Stimulated activated CD4-positive, alpha-beta T cell treated with anti-CD3 and anti-CD28 coated beads, Interleukin-12 subunit alpha, Interleukin-12 subunit beta, amount 100 ng/mL, for 4 hours (primary cell): ENCODE measurements around the gene HOXC4.
"Not testable (repeated sequence)": the region's sequence is repeated elsewhere in the genome, so short reads cannot be mapped to it uniquely, and the experiment has no call there.

Experiments used
- DNase-seq: peaks from one replicate; pipeline ENCODE4 v3.0.0-alpha.2; 2020

The HOXC4 gene

DNA sequence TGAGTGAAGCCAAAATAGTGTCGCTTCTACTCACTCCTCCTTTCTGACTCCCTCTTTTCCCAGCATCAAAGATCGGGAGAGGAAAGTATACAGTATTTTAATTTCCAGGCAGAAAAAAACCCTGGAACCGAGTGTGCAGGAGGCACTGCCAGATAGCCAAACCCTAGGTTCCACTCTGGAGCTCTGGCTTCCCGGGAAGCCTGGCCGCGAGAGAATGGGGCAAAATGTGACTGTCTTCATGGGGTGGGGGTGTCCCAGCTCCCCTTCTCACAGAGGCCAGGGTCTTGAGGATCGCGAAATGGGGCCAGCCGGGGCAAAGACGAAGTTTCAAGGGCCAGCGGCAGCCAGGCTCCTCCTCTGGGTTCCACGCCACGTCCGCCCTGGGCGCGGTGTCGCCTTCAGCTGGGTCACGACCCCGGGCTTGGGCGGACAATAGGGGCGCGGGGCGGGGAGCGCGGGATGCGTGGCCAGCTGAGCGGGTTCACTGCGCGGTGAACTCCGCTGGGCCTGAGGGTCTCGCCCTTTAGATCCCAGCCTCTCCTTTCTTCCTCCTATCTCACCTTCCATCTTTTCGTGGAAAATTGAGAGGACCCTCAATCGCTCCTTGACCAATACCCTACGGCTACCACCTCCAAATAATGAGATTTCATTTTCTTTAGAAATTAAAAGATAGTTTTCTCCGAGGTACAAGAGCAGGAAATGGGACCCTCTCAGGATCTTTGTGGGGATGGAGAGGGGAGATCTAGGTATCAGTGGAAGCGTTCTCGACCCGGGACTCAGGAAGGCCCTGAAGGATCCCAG is 6.7 kb downstream of the HOXC4 start:
- DNase-seq: no peak

DNA sequence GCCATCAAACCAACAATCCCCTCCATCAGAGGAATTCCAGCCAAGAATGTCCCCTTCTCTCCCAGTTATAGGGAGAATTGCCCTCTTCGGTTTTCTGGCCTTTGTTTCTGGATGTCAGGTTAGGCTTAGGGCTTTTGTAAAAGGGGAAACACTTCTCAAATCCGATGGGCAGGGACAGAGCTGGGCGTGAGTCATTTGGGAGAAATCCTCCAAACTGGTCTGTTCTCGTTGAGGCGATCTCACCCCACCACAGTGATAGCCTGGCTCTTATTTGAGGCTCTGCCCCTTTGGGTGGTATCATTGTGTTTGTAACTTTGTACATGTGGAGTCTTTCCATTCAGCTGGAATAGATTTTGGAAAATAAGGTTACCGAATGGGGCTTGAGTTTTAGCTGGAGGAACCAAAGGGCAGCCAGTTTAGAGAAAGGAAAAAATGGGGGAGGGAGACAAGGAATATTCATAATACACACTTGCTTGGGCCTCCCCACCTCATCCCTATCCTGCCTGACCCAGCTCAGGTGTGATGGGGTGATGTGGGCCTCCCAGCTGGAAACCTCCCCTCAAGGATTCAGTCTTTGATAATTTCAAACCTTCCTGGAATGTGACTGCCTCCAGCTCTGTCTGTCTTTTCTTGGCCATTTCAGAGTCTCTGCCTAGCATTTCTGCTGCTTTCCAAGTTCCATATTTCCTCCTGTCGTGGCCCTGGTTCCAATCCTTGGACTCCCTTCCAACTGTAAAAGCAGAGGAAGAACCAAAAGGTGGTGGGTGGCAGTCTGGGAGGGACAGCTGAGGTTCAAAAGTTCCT is 7.5 kb downstream of the HOXC4 start:
- DNase-seq: no peak

DNA sequence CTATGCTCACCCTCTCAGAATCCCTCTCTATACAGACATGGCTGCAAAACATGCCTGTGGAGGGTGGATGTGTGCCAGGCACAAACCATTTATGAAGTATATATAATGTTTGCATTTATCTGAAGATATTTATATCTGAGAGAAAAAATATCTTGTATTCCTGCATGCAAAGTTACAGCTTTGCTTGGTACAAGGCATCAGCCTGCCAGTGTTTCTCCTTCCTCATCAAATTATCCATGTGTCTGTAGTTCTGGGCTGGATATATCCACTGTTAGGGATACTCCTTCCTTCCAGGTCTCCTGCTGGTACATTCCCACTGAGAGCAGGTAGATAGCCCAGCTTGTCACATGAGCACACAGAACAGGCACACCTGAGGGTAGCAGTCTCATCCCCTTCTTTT is 12.0 kb downstream of the HOXC4 start:
- no peak for DNase-seq

DNA sequence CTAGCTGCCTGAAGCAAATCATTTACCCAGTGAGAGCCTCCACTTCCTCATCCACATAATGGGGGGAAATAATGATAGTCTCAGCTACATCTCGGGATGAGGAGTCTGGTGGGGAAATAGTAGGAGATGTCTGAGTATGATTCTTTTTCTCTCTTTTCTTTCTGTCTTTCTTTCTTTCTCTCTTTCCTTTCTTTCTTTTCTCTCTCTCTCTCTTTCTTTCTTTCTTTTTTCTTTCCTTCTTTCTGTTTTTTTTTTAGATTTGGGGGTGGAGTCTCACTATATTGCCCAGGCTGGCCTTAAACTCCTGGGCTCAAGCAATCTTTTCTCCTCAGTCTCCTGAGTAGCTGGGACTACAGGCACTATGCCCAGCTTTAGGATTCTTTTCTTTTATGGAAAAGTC is 12.8 kb downstream of the HOXC4 start:
- DNase-seq: no peak

DNA sequence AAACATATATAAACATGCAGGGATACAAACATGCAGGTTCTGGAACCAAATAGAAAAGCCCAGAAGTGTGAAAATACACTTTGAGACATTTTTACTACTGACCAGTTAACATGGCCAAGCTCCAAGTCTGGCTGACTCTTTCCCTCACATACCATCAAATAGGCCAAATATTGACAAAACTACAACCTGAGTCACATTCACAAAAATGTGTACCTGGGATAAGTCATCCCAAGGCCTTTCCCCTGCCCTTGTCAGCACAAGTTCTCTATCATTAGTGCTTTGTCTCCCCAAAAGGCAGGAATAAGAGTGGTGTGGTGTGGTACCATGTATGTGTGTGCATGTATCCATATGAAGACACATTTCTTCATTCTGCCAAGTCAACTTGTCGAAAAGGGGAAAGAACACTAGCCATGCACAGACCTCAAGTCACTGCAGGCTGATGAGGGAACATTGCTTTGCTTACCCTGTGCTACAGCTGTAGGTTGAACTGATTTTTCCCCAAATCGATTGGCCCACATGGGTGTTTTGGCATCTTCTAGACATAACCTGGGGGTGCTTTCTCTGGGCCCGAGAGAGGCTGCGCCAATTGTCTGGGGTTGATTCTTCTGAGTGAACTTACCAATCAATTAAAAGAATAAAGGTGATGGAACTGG is 14.9 kb downstream of the HOXC4 start:
- no peak for DNase-seq

DNA sequence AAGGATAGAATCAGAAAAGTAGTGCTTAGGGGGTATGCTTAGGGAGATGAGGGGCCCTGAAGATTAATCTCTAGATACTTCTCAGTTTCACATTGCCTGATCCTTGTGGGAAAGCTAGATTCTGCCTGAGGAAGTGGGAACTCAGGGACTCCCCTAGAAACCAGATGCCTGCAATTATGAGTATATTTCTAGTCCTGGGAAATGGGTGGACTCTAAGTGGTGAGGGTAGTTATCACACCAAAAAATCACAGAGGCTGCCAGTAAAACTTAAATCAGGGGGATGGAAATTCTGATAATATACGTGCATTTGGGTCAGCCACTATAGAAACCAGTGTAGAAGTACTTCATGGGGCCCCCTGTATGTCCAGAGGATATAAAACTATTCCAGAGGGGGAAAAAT is 18.3 kb downstream of the HOXC4 start:
- no peak for DNase-seq

DNA sequence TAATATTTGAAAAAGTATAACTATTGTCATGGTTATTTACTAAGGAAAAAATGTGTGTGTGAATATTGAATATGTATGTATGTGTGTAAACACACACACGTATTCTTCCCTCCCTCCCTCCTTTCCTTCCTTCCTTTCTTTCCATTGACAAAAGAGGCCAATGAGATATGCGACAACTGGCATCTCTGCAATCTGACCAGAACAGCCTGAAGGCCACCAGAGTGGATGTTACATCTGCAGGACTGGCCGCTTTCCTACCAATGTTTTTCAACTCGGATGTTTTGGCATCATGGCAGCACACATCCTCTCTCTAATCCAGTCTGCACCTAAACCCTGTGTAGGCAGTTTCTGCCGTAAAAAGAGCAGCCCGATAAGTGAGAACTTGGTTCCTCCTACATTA is 20.7 kb downstream of the HOXC4 start:
- DNase-seq: no peak

DNA sequence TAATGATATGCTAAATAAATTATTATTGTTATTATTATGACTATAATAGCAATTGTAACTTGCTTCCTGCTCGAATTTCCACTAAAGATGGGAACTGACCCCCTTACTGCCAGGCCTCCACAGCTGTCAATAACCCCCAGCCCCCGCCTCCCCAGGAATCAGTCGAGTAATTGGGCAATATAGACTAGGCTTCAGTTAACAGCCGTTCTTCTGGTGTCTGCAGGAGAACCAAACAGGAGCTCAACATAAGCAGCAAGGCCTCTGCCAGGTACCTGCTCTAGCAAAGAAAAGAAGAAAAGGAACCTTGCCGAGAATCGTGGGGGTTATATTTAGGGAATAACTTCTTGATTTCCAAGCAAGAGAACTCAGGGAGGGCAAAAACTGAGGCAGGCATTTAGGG is 21.8 kb downstream of the HOXC4 start:
- no peak for DNase-seq

DNA sequence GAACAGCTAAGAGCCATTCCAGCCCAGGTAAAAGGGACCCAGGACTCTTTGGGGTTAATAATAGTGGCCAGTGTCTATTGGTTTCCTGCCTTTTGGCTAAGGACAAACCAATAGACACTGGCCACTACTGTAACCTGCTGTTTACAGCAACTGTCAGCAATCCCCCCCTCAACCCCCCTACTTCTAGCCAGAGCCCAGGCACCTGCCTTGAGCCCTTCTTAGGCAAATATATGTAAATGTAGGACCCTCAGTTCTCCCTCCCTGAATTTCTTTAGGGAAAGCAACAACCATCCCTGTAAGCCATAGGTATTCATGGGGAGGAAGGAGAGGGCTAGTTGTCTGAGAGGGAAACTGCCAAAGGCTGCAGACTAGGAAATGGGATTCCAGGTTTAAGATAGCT is 22.3 kb downstream of the HOXC4 start:
- DNase-seq: no peak

DNA sequence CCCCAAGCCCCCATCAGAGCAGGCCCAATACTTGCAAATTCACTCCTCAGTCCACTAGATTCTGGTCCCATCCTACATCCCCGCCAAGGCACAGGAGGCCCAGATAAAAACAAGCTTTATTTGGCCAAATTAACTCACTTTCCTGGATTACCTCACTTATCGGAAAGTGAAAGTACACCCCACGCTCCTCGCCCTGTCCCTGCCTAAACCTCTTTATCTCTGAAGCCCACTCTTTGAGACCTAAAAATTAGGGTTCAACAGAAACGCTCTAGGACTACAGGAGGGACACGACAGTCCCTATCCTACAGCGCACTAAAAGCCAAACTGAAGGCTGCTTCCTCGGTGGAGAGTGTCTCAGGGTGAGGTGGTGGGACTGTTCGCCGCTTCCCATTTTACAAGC is 24.2 kb downstream of the HOXC4 start:
- not testable (repeated sequence) for DNase-seq

DNA sequence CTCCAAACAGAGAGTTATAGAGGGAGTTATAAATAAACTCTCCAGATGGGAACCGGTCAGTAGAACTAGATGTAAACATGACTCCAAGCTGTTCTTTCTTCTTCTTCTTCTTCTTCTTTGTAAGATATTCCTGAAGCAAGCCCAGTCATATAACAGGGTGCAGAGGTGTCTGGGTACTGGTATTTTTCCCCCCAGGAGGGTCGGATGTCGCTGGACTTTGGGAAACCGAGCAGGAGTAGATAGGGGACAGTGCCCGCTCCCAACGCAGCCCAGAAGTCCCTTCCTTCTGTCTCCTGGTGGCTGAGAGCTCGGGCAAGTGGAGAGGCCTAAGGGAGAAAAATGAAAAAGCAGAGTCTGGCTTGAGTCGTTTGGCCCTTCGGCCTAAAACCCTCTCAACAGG is 25.5 kb downstream of the HOXC4 start:
- DNase-seq: not testable (repeated sequence)

DNA sequence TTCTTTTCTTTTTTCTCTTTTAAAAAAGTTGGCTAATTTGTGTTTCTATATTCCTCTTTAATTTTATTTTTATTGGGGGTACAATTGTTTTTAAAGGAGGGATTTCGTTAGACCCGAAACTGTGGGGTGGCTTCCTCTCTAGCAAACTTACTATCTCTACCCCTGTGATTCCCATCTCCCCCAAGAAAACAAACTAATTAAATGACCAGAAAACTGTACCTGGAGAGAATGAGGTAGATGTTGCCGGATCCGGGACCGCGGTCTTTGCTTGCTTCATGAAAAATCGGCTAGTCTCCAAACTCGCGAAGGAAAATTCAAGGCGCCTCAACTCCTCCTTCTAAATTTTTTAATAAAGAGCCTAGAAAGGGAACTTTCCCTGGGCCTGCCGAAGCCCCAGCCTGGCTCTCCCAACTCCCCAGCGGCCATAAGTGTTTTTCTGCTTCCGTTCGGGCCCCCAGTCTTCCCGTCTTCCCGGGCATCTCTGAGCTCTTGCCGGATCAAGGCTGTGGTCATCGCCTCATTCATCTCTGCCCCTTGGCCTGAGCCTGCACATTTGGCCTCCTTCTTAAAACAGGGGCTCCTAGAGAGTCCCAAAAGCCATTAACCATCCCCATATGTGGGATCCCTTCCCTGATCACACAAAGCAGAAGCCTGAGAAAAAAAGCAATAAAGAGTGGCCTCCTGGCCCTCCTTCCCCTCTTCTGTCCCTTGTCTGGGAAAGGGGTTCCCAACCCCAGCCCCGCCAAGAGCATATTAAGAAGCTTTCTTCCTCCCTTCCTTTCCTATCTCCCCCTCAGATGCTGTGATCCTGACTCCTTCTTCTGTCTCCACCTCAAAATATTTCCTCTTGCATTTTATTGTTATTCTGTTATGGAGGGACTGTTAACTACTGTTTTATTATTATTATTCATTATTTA is 26.6 kb downstream of the HOXC4 start:
- not testable (repeated sequence) for DNase-seq

DNA sequence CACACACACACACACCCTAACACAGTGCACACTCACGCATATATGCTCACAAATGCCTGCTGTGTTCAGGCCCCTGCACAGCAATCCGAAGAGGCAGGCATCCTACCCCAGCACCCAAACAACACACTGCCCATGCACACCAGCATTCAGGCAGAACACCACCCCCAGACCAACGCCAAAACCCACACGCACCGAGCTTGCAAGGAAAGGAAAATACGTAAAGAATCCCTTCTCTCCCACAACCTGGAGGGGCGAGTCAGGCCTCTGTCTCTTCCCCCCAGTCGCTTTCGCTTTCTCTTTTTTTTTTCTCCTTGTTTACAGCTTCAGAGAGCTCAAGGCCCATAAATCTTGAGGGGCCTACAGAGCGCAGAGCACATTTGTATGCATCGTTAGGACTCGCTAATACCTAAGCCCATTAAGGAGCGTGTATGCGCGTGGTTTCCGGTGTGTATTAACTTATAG is 27.4 kb downstream of the HOXC4 start:
- not testable (repeated sequence) for DNase-seq

DNA sequence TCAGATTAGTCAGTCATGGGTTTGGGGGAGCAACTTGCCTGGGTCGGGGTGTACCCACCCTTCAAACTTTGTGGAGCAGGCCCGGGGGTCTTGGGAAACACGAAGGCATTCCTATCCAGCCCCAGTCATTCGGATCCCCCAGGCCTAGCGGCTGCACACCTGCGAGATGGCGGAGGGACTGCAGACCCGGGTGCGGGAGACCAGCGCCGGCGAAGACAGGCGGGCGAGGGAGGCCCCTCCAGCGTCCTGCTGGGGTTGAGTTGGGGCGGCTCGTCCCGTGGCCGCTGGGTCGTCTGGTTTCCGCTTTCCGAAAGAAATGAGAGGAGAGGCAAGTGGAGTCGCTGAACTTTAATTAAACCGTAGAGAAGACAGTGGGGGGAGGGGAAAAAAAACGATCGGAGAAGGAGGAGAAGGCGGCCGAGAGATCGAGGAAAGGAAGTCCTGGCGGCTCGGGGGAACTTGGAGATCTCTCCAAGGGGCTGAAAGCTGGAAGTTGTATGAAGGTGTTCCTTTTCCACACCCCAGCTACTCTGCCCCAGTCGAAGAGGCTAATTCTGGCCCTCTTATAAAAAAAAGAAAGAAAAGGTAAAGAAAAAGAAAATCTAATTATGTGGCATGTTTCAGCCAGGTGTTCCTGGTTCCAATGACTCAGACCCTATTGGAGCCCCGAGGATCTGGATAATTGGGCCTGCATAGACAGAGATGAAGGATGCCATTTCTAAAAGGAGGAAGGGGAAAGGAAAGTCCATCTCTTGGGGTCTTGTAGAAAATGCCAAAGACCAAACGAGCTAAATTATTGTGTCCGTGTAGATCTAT is 28.2 kb downstream of the HOXC4 start:
- DNase-seq: peak; percentile 5

DNA sequence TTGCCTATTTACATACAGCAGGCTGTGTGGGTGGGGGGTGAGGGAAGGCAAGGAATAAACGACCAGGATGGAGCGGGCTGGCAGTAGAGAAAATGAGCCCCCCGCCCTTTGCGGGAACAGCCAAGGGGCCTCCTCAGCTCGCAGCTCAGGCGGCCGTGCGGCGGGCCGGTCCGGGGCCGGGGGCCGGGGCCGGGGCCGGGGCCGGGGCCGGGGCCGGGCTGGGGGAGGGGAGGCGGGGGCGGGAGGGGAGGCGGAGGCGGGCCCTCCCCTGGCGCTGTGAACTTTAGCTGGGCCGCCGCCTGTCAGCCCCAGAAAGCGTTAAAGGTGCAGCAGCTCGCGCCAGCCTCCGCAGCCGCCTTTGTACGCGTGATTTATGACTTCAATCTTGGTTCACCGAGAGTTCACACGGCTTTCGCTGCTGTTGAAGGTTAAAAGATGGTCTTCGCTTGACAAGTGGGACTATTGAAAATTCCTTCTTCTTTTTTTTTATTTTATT is 28.8 kb downstream of the HOXC4 start:
- DNase-seq: peak; percentile 25

DNA sequence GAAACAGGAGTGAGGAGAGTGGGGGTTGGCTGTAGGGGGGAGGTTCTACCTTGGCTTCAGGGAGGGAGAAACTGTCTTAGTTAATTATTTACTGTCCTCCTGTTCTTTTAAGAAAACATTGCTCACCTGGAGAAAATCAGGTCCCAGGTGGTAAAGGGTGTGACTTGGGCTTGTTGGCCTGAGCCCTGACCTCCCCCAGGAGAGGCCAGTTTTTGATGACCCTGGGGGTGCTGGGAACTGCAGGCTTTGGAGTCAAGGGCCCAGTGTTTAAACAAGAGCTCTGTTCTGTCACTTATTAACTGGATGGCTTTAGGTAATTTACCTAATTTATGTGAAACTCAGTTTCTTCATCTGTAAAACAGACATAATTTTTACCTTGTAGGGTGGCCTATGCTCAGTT is 34.4 kb downstream of the HOXC4 start:
- not testable (repeated sequence) for DNase-seq

DNA sequence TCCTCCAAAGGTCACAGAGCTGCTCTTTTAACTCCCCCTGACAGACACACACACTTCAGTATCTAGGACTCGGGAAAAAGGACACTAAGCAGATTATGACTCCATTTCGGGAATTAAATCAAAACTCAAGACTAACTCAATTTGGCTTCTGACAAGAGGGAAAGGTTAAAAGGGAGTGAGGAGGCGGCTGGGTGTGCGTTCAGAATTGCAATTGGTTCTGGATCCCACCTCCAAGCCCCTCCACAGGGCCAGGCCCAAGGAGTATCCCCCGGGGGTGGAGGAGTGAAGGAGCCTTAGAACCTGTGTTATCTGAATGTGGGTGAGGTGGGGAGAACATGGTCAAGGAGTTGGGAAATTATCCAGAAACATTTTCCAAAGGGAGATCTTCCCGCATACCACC is 35.8 kb downstream of the HOXC4 start:
- DNase-seq: not testable (repeated sequence)

DNA sequence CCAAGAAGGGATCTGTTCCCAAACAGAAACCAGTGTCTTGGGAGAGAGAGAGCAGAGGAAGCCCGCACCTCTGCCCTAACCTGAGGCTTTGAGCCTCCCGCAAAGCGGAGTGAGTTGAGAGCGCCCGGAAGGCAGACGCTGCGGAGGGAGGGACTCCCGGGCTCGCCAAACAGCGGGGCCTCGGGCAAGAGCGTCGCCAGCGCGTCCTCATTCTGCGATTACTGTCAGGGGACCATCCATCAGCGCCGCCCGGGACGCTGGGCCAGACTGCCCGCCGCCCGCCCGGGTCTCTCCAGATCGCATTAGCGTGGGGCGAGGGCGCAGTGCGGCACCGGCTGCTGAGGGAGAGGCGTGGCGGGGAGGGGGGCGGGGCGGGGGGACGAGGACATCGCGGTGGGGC is 36.7 kb downstream of the HOXC4 start:
- not testable (repeated sequence) for DNase-seq

DNA sequence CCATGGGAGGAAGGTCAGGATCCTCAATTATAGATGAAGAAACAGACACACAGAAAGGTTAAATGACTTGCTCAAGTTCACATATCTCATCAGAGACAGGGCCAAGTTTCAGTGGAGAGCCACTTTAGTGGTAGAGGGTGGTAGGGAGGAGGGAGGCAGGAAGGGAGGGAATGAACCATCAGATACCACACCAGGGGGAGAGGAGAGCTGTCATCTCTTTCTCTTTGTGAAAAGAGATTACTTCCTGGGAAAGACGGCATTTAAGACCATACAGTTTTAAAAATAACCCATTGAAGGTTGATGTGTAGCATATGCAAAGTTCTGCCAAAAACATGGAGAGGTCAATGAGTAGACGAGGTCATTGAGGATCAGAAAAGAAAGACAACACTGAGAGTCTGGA is 39.3 kb downstream of the HOXC4 start:
- DNase-seq: not testable (repeated sequence)

DNA sequence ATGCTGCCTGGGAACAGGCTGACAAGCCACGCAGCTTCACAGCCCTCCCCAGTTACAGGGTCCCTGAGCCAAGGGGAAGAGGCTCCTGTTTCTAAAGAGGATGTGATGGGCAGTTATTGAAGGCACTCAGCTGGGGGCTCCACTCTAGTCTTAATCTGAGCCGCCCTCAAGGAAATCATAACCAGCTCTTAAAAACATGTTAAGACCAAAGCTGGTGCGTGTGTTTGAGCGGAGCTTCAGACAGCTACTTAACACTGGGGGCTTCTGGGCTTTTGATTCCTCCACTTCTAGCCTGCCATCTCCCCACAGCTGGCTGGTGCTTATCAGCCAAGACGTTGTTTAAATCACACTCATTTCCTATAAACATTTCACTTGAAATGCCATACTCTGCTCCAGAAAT is 42.3 kb downstream of the HOXC4 start:
- DNase-seq: not testable (repeated sequence)

DNA sequence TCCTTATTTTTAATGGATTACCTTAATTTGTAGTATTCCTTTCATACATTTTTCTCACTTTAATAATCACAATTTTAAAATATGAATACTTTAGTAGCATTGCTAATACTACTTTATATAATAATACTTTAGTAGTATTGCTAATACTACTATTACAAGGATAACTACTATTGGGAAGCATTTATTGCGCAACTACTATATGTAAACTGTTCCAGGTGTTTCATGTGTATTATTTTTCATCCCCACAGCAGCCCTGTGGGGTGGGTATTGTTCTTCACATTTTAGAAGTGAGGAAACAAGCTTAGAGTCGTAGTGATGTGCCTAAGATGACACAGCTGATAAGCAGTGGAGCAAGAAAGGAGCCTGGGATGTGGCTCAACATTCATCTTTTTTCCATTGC is 45.0 kb downstream of the HOXC4 start:
- not testable (repeated sequence) for DNase-seq
